ENCODE data around the gene HK1.

Gene HK1

GRCh38 chr10:69451209-69451783 is 173.0 kb downstream of the HK1 start, which contains the start of gene TSPAN15:
TSPAN15 (plus strand) TSS chr10:69451465; CDS start chr10:69451595, 130 bp downstream.
- peak; percentile 44 for DNase-seq (ENCODE audit: low read depth)

All from GM04504 (cell line).